Fibroblast of lung (primary cell): ENCODE measurements around the gene HEG1. TPM values are rescaled to one million over a fixed set of nuclear protein-coding genes. Genes with fewer than 3 reads are reported as not detected.

Source experiments
- DNase-seq, 2 donors: peaks; one replicate each; pipeline versions ENCODE4 v3.0.0 to v3.0.0-alpha.2; 2010; ENCODE audit warnings: low read depth in 2 of 2
- H2AFZ ChIP-seq: 2 replicates; pipeline ENCODE4 v1.5.1; 2012; ENCODE audit warnings: low read length, control low read depth, inconsistent platforms
- H3K27ac ChIP-seq: 2 replicates; pipeline ENCODE4 v1.5.1; 2011; ENCODE audit warnings: low read length, control low read depth; ENCODE audit not compliant: insufficient read depth
- H3K27me3 ChIP-seq: 2 replicates; pipeline ENCODE4 v1.5.1; 2011; ENCODE audit warnings: mild to moderate bottlenecking, low read length; ENCODE audit not compliant: control insufficient read depth, insufficient read depth
- H3K36me3 ChIP-seq: 2 replicates; pipeline ENCODE4 v1.5.1; 2011; ENCODE audit warnings: low read length; ENCODE audit not compliant: control insufficient read depth, insufficient read depth
- H3K4me1 ChIP-seq: 2 replicates; pipeline ENCODE4 v1.5.1; 2011; ENCODE audit warnings: low read length; ENCODE audit not compliant: control insufficient read depth, insufficient read depth; ENCODE audit errors: extremely low read depth
- H3K4me2 ChIP-seq: 2 replicates; pipeline ENCODE4 v1.5.1; 2011; ENCODE audit warnings: low read length, control low read depth; ENCODE audit not compliant: insufficient read depth; ENCODE audit errors: extremely low read depth
- H3K4me3 ChIP-seq, 4 experiments: fragments of 200-600 bp in 1 of 4; sonication (generic) in 1 of 4; replicated peaks in 1 of 4; 2 replicates each; pipeline ENCODE4 v1.5.1; 2011 to 2016; ENCODE audit warnings: low read length in 4 of 4, low read depth in 3 of 4, mild to moderate bottlenecking in 3 of 4, control low read depth in 2 of 4, inconsistent platforms in 1 of 4, mixed read lengths in 1 of 4; ENCODE audit not compliant: insufficient read depth in 1 of 4; ENCODE audit errors: control extremely low read depth in 1 of 4
- H3K79me2 ChIP-seq: 2 replicates; pipeline ENCODE4 v1.5.1; 2012; ENCODE audit warnings: mild to moderate bottlenecking, low read length, inconsistent platforms; ENCODE audit not compliant: control insufficient read depth, insufficient read depth
- H3K9ac ChIP-seq: 2 replicates; pipeline ENCODE4 v1.5.1; 2011; ENCODE audit warnings: mild to moderate bottlenecking, low read length, control low read depth; ENCODE audit not compliant: insufficient read depth
- H3K9me3 ChIP-seq: 2 replicates; pipeline ENCODE4 v1.5.1; 2012; ENCODE audit warnings: low read depth, low read length; ENCODE audit not compliant: control insufficient read depth, insufficient read depth
- H4K20me1 ChIP-seq: 2 replicates; pipeline ENCODE4 v1.5.1; 2011; ENCODE audit warnings: low read length; ENCODE audit not compliant: control insufficient read depth, insufficient read depth; ENCODE audit errors: extremely low read depth
- CTCF ChIP-seq, 2 donors: IDR thresholded peaks in 1 of 2; conservative IDR thresholded peaks in 1 of 2; 1 replicate in 1 of 2; 2 replicates in 1 of 2; pipeline ENCODE4 v1.5.1; 2011 to 2012; ENCODE audit warnings: low read length in 2 of 2, control low read depth in 1 of 2, inconsistent platforms in 1 of 2, low read depth in 1 of 2, mild to moderate bottlenecking in 1 of 2
- EZH2 ChIP-seq: IDR thresholded peaks from 2 replicates; pipeline ENCODE4 v1.5.1; 2012; ENCODE audit warnings: low read length, control low read depth, mild to moderate bottlenecking; ENCODE audit errors: missing control alignments
- polyA plus RNA-seq, 2 donors: library from polyadenylated mRNA; depleted of rRNA in 1 of 2; stranded (reverse) in 1 of 2; unstranded in 1 of 2; fragments of >200 nt; gene quantifications; 2 replicates each; pipeline ENCODE4 v1.2.1, GENCODE V29; 2011 to 2012; ENCODE audit warnings: missing spikeins in 1 of 2
- total RNA-seq: library from RNA; depleted of rRNA; stranded (reverse); fragments of >200 nt; gene quantifications from 2 replicates; pipeline ENCODE4 v1.2.1, GENCODE V29; 2014

The HEG1 gene
- total and polyA plus RNA-seq, 2 donors (not counting 1 experiment from before 2014, with no cell fraction given) = 137 to 305 TPM

DNA sequence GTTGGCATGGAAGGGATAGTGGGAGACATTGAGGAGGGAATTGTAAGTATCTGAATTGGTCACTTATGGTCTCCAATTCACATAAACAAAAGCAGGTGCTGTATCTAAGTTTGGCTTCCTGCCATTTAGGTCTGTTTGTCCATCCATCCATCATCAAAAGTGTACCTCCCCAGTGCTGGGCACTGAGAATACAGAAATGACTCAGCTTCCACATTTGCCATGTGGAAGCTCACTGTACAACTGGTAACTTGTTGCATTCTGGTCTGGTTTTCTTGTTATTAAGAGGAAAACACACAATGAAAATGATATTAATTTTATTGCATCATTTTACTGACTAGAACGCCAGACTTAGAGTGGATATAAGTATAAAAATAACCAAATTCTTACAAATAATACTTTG lies 90.4 kb downstream of the HEG1 start:
- Histone ChIP-seq H2AFZ (no peak overlapping the region), H3K4me3 (no peak overlapping the region), H3K36me3 (peaks cover 24% of the 10 kb centered on the region), H3K79me2 (no peaks in the 10 kb centered on the region), H3K4me2 (no peak overlapping the region), H3K27ac (no peak overlapping the region), H3K9me3 (no peaks in the 10 kb centered on the region), H3K4me1 (peaks cover 4% of the 10 kb centered on the region), H4K20me1 (no peaks in the 10 kb centered on the region), H3K9ac (no peak overlapping the region), H3K27me3 (no peaks in the 10 kb centered on the region)
- no peak for DNase-seq
- no peak for TF ChIP-seq EZH2
- TF ChIP-seq CTCF (conservative IDR thresholded peaks at IDR 0.05 in 1 of 2, IDR thresholded peaks at IDR 0.05 in 1 of 2; ENCODE audit: low read depth in 1 of 2, low read length in 2 of 2) = no peak

- Histone ChIP-seq H3K4me3 (no peak overlapping the region), H3K9me3 (no peaks in the 10 kb centered on the region), H4K20me1 (no peaks in the 10 kb centered on the region), H3K4me1 (peaks cover 4% of the 10 kb centered on the region), H2AFZ (no peak overlapping the region), H3K27me3 (no peaks in the 10 kb centered on the region), H3K27ac (no peak overlapping the region), H3K36me3 (peaks cover 15% of the 10 kb centered on the region), H3K9ac (no peak overlapping the region), H3K4me2 (no peak overlapping the region), H3K79me2 (no peaks in the 10 kb centered on the region)
- DNase-seq = peak; percentile 69 to 75
- TF ChIP-seq CTCF (conservative IDR thresholded peaks at IDR 0.05 in 1 of 2, IDR thresholded peaks at IDR 0.05 in 1 of 2; ENCODE audit: low read depth in 1 of 2, low read length in 2 of 2) (no peak), EZH2 (no peak)
Observed at GRCh38 chr3:124964387-124964786, 91.4 kb downstream of the HEG1 start.

- Histone ChIP-seq H3K27ac (no peak overlapping the region), H3K4me2 (no peak overlapping the region), H3K27me3 (no peaks in the 10 kb centered on the region), H3K9ac (no peak overlapping the region), H3K4me3 (no peak overlapping the region), H3K36me3 (peaks cover 10% of the 10 kb centered on the region), H2AFZ (no peak overlapping the region), H3K79me2 (no peaks in the 10 kb centered on the region), H3K4me1 (peaks cover 4% of the 10 kb centered on the region), H3K9me3 (no peaks in the 10 kb centered on the region), H4K20me1 (no peaks in the 10 kb centered on the region)
- TF ChIP-seq CTCF (conservative IDR thresholded peaks at IDR 0.05 in 1 of 2, IDR thresholded peaks at IDR 0.05 in 1 of 2; ENCODE audit: low read depth in 1 of 2, low read length in 2 of 2) = no peak
- no peak for TF ChIP-seq EZH2
- no peak for DNase-seq
Observed at GRCh38 chr3:124963755-124964154, 92.0 kb downstream of the HEG1 start.
